22Rv1 (cell line): Measurements from ENCODE around the gene TESK2.
A peak's percentile ranks its signal among the peaks of the same experiment; 100 is the strongest.

Experiments used
- H3K27ac ChIP-seq: fragments of 450-650 bp; 2 replicates; pipeline ENCODE4 v1.5.1; 2017
- CTCF ChIP-seq: fragments of 450-650 bp; IDR thresholded peaks from 2 replicates; pipeline ENCODE4 v1.5.1; 2017; ENCODE audit warnings: mild to moderate bottlenecking
- ZFX ChIP-seq: fragments of 450-650 bp; IDR thresholded peaks from 2 replicates; pipeline ENCODE4 v1.6.1; 2017; ENCODE audit warnings: antibody characterized with exemption, borderline replicate concordance

TESK2 gene

GRCh38 chr1:45335855-45336324, 155.1 kb downstream of the TESK2 start:
- TF ChIP-seq CTCF (no peak), ZFX (no peak)
- no peak overlapping the region for H3K27ac ChIP-seq

- no peak for TF ChIP-seq ZFX
- H3K27ac ChIP-seq: no peak overlapping the region
Observed at GRCh38 chr1:45334308-45335245, 156.4 kb downstream of the TESK2 start.

GRCh38 chr1:45332346-45332720, 158.6 kb downstream of the TESK2 start:
- TF ChIP-seq ZFX: no peak
- TF ChIP-seq CTCF: no peak

GRCh38 chr1:45331436-45332345, 159.3 kb downstream of the TESK2 start:
- H3K27ac ChIP-seq: no peak overlapping the region
- TF ChIP-seq ZFX (no peak), CTCF (no peak)

More at GRCh38 chr1:45332346-45332720, 158.6 kb downstream of the TESK2 start:
- H3K27ac ChIP-seq: no peak overlapping the region

- TF ChIP-seq ZFX (no peak), CTCF (no peak)
- no peak overlapping the region for H3K27ac ChIP-seq
Observed at GRCh38 chr1:45329445-45329844, 161.5 kb downstream of the TESK2 start.

GRCh38 chr1:45328680-45329079, 162.3 kb downstream of the TESK2 start:
- H3K27ac ChIP-seq: no peak overlapping the region
- TF ChIP-seq ZFX: no peak
- no peak for TF ChIP-seq CTCF

- H3K27ac ChIP-seq: peak overlapping the region; percentile 31; the same call in 1 of the 2 replicates
- TF ChIP-seq ZFX: no peak
- TF ChIP-seq CTCF: no peak
Observed at GRCh38 chr1:45327644-45328515, 163.1 kb downstream of the TESK2 start.
